ENCODE results near the gene DGKZ.

The DGKZ gene

GRCh38 chr11:46315033-46315738 is 32.1 kb upstream of the DGKZ start:
- peak; percentile 91 for TF ChIP-seq CTCF (conservative IDR thresholded peaks at IDR 0.05; ENCODE audit: control insufficient read depth, insufficient read depth, low read depth, low read length)
- no peak overlapping the region for H3K4me3 ChIP-seq (ENCODE audit: control insufficient read depth, low read depth, low read length)
- DNase-seq (ENCODE audit: low read depth): peak; percentile 83

GRCh38 chr11:46315783-46316563 is 31.3 kb upstream of the DGKZ start:
- DNase-seq (ENCODE audit: low read depth): no peak
- no peak overlapping the region for H3K4me3 ChIP-seq (ENCODE audit: control insufficient read depth, low read depth, low read length)
- no peak for TF ChIP-seq CTCF (conservative IDR thresholded peaks at IDR 0.05; ENCODE audit: control insufficient read depth, insufficient read depth, low read depth, low read length)

- H3K4me3 ChIP-seq (ENCODE audit: control insufficient read depth, low read depth, low read length): no peak overlapping the region
- DNase-seq (ENCODE audit: low read depth): no peak
- no peak for TF ChIP-seq CTCF (conservative IDR thresholded peaks at IDR 0.05; ENCODE audit: control insufficient read depth, insufficient read depth, low read depth, low read length)
These were observed 28.2 kb upstream of the DGKZ start for GRCh38 chr11:46319074-46319453.

- no peak for TF ChIP-seq CTCF (conservative IDR thresholded peaks at IDR 0.05; ENCODE audit: control insufficient read depth, insufficient read depth, low read depth, low read length)
- H3K4me3 ChIP-seq (ENCODE audit: control insufficient read depth, low read depth, low read length): no peak overlapping the region
- peak; percentile 51 for DNase-seq (ENCODE audit: low read depth)
These were observed 25.5 kb upstream of the DGKZ start for GRCh38 chr11:46321757-46322156.

GRCh38 chr11:46322759-46323158 is 24.5 kb upstream of the DGKZ start:
- DNase-seq (ENCODE audit: low read depth): peak; percentile 52
- peak; percentile 58 for TF ChIP-seq CTCF (conservative IDR thresholded peaks at IDR 0.05; ENCODE audit: control insufficient read depth, insufficient read depth, low read depth, low read length)

GRCh38 chr11:46326813-46327416 is 20.3 kb upstream of the DGKZ start:
- TF ChIP-seq CTCF (conservative IDR thresholded peaks at IDR 0.05; ENCODE audit: control insufficient read depth, insufficient read depth, low read depth, low read length): no peak
- DNase-seq (ENCODE audit: low read depth): no peak
- H3K4me3 ChIP-seq (ENCODE audit: control insufficient read depth, low read depth, low read length): no peak overlapping the region

More at GRCh38 chr11:46322759-46323158, 24.5 kb upstream of the DGKZ start:
- H3K4me3 ChIP-seq (ENCODE audit: control insufficient read depth, low read depth, low read length): no peak overlapping the region

Measured in fibroblast of mammary gland (primary cell).